ENCODE measurements around the gene ALOX12. TPM values are rescaled to one million over a fixed set of nuclear protein-coding genes. Genes with fewer than 3 reads are reported as not detected.
"Not testable (repeated sequence)": the region's sequence is repeated elsewhere in the genome, so short reads cannot be mapped to it uniquely, and the experiment has no call there.

Gene ALOX12, protein sequence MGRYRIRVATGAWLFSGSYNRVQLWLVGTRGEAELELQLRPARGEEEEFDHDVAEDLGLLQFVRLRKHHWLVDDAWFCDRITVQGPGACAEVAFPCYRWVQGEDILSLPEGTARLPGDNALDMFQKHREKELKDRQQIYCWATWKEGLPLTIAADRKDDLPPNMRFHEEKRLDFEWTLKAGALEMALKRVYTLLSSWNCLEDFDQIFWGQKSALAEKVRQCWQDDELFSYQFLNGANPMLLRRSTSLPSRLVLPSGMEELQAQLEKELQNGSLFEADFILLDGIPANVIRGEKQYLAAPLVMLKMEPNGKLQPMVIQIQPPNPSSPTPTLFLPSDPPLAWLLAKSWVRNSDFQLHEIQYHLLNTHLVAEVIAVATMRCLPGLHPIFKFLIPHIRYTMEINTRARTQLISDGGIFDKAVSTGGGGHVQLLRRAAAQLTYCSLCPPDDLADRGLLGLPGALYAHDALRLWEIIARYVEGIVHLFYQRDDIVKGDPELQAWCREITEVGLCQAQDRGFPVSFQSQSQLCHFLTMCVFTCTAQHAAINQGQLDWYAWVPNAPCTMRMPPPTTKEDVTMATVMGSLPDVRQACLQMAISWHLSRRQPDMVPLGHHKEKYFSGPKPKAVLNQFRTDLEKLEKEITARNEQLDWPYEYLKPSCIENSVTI
- not detected in 2 replicates for total RNA-seq (2014; rRNA removed; shearing (Covaris generic))

DNA sequence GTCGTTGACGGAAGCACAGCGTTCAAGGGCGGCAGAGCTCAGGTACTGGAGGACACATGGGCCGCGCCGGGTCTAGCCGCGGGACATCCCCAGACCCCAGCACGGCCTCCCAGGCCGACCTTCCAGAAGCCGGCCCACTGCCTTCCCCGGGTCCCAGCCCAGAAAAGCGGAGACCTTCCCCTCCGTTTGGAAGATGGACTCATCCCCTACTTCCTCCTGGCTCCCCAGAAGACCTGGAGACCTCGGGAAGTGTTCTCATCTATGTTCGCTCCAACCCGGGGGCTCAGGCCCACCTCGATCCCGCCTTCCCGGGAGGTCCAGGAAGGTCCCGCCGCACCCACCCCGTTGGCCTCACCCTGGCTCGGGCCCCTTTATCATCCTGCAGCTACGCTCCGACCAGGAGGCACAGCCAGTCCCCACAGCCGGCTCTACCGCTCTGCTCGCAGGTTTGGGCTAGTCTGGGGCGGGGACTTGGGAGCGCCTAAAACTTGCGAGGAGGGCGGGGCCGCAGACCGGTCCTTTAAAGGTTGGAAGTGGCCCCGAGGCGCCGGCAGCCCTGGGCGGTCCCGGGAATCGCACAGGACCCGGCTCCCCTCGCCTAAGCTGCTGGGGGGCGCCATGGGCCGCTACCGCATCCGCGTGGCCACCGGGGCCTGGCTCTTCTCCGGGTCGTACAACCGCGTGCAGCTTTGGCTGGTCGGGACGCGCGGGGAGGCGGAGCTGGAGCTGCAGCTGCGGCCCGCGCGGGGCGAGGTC is at the start of gene ALOX12:
Gene ALOX12 (plus strand): TSS at position 550 of the 756 bp plus-strand sequence. CDS start 69 bp downstream, at position 619.
- DNase-seq (ENCODE audit: low read depth), result no peak

DNA sequence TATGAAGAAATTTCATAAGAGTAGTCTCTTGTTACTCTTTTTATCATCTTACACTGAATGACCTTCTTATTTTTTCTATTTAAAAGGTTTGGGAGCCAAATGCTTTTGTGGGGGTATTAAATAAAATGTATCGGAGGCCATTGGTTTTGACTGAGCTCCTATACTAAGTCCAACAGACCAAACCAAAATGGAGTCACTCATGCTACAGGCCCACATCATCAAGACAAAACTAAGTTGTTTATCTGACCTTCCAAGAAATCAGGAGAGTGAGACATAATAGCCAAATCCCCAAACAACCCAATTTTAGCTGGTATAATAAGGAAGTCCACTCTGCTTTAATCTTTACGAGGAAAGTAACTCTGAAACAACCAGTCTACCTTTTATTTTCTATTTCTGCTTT is 48.1 kb upstream of the ALOX12 start:
- DNase-seq (ENCODE audit: low read depth), result no peak

DNA sequence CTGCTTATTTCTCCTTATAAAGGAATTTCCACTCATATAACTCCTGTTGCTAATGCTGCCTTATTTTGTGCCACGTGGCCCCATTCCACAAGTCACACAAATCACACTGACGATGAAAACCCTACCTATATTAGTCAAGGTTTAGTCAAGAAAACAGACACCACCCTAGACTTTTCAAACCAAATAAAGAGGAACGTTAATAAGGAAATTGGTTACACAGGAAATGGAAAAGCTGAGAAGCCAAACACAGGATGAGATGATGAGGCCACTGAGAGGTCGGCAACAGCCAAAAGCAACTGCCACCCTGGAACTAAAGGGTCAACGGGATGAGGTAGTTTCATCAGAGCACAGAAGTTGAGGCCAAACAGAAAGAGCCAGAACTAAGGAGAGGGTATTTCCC is 47.3 kb upstream of the ALOX12 start:
- no peak for DNase-seq (ENCODE audit: low read depth)

DNA sequence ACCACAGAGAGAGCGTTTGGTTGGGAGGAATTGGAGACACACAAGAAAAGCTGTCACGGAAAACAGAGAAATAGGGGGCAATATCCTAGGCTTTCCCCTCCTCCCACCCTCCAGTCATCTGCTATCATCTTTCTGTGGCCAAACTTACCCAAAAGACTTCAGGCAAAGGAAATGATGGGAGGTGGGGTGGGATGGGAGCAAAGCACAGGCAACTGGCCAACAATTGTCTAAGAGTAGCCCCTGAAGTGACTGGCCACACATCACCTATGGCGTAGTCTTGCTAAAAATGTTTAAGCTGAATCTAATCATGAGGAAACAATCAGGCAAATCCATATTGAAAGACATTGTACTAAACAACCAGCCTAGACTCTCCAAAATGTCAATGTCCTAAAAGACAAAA is 46.9 kb upstream of the ALOX12 start:
- DNase-seq (ENCODE audit: low read depth), result no peak

DNA sequence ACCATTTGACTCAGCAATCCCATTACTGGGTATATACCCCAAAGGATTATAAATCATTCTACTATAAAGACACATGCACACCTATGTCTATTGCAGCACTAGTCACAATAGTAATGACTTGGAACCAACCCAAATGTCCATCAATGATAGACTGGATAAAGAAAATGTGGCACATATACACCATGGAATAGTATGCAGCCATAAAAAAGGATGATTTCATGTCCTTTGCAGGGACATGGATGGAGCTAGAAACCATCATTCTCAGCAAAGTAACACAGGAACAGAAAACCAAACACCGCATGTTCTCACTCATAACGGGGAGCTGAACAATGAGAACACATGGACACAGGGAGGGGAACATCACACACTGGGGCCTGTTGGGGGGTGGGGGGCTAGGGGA is 44.9 kb upstream of the ALOX12 start:
- DNase-seq (ENCODE audit: low read depth), result not testable (repeated sequence)

DNA sequence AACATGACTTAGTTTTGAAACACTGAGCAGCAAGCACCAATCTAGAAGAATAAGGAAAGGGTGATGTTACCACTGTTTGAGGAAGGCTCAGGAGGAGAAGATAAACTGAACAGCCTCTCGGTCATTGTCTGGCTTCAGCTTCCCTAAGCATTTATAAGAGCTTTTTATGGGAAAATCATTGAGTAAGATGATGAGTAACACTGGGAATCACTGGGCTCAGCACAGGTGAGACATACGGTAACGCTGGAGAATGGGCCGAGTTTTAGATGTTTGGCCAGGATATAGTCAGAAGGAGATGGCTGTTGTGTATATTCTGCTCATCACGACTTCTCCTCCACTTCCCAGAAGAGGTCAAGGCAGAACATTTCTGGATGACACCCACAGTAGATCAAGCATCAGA is 42.2 kb upstream of the ALOX12 start:
- no peak for DNase-seq (ENCODE audit: low read depth)

DNA sequence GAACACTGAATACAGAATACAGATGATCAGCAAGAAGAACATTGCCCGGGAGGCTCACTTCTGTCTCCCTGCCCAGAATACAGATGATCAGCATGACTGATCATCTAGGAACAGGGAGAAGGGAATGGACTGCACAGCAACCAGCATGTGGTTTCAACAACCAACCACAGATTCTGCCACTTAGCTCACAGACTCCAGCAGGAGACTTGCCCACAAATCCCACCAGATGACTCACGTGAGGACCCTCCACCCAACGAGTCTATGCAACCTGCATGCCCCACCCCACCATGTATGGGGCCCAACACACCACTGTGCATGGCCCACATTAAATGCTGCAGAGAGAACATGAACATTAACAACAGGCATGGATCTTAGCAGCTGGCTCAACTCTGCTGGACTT is 36.1 kb upstream of the ALOX12 start:
- DNase-seq (ENCODE audit: low read depth), result no peak

DNA sequence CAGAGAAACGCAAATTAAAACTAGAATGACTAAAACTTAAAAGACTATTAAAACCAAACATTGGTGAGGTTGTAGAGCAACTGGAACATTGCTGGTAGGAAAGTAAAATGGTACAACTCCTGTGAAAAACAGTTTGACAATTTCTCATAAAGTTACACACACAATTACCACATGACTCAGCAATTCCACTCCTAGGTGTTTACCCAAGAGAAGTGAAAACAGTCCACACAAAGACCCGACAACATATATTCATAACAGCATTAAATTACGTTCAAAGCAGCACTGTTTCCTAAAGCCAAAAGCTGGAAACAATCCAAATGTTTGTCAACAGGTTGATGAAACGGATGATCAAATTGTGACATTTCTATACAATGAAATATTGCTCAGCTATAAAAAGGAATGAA is 26.5 kb upstream of the ALOX12 start:
- no peak for DNase-seq (ENCODE audit: low read depth)

DNA sequence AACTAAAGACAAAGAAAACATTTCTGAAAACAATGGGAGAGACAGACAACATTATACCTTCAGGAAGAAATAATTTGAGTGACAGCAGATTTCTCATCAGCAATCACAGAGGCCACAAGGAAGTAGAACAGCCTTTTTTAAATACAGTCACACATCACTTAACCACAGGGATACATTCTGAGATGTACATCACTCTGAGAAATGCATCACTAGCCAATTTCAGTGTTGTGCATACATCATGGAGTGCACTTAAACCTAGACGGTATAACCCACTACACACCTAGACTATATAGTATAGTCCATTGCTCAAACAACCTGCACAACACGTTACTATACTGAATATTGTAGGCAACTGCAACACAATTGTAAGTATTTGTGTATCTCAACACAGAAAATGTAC is 24.9 kb upstream of the ALOX12 start:
- no peak for DNase-seq (ENCODE audit: low read depth)

DNA sequence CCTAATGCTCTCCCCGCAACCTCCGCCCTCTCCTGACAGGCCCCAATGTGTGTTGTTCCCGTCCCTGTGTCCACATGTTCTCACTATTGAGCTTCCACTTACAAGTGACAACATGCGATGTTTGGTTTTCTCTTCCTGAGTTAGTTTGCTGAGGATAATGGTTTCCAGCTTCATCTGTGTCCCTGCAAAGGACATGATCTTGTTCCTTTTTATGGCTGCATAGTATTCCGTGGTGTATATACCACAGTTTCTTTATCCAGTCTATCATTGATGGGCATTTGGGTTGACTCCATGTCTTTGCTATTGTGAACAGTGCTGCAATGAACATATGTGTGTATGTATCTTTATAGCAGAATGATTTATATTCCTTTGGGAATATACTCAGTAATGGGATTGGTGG is 16.4 kb upstream of the ALOX12 start:
- DNase-seq (ENCODE audit: low read depth), result not testable (repeated sequence)

DNA sequence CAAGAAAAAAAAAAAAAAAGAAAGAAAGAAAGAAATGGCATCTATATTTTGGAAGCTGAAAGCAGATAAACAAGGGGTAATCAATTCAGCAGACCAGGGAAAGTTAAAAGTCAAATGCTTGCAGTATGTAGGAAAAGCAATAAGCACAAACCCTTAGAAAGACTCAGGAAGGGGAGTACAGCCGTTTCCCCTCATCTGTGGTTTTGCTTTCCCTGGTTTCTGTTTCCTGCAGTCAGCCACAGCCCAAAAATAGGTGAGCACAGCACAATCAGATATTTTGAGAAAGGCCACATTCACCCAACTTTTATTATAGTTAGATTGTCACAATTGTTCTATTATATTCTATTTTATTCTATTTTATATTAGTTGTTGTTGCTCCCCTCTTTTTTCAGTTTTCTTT is 14.4 kb upstream of the ALOX12 start:
- DNase-seq (ENCODE audit: low read depth), result no peak

DNA sequence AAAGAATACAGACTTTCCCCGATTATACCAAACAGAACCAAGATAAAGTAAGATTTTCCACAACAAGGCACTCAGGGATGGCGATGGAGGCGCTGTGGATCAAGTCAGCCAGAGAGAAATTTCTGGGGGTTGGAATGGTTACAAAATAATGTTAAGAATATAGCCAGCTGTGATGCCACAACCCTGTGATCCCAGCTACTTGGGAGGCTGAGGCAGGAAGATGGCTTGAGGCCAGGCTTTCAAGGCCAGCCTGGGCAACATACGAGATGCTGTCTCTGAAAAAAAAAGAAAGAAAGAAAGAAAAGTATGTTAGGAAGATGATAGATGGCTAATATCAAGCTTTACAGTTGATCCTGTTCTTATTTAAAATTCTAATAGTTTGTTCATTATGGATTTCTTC is 10.6 kb upstream of the ALOX12 start:
- DNase-seq (ENCODE audit: low read depth), result no peak

DNA sequence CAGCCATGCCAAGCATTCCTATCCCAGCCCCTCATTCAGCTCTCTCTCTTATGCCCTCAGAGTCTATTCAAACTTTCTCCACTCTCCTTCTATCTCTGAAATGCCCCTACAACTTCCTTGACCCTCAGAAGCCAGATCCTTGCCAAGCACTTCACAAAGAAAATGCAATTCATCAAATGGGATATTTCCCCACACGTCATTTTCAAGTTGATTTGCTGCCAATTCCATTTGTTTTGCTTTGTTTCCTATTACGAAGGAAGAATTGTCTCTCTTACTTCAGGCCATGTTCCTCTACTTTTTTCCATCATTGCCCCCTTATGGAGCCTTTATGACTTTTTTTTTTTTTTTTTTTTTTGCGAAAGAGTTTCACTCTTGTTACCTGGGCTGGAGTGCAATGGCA is 9.2 kb upstream of the ALOX12 start:
- no peak for DNase-seq (ENCODE audit: low read depth)

DNA sequence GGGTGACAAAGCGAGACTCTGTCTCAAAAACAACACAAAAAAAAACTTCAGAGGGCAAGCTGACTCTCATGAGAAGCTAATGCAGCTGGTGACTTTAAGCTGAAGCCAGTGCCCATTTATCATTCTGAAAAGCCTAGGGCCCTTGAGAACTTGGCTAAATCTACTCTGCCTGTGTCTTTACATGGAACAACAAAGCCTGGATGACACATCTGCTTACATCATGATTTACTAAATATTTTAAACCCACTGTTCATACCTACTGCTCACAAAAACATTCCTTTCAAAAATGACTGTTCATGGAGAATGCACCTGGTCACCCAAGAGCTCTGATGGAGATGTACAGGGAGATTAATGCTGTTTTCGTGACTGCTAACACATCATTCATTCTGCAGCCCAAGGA is 6.1 kb upstream of the ALOX12 start:
- no peak for DNase-seq (ENCODE audit: low read depth)

DNA sequence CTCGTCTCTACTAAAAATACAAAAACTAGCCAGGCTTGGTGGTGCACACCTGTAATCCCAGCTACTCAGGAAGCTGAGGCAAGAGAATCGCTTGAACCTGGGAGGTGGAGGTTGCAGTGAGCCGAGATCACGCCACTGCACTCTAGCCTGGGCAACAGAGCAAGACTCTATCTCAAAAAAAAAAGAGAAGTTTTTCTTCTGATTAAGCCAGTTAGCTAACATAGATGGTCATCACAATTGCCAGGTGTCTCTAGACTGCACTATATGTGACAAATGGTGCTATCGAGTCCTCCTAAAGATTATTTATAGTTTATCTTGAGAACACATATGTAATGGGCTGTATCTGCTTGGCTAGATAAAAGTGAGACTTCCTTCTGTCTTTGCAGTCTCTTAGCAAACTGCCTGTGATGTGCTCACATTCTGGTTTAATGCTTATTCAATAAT is 2.2 kb upstream of the ALOX12 start:
- DNase-seq (ENCODE audit: low read depth), result not testable (repeated sequence)

DNA sequence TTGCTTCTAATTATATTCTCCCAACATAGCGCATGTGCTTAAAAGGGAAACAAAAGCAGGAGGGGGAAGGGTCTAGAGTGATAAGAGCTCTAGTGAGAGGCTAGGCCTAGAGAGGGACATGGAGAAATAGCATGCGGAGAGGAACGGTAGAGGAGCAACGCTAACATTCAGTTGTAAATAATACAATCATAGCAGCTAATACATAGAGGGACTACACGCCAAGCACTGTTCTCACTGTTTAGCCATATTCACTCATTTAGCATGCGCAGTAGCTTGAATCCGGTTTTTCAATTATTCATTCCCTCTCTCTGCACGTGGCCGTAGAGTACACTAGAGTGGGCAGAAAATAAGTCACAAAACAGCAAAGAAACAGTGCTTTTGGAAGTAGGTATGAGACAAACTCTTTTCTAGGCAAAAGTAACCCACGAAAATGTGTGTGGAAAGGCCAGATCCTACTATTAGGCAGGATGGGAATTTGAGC is 1.7 kb upstream of the ALOX12 start:
- no peak for DNase-seq (ENCODE audit: low read depth)

DNA sequence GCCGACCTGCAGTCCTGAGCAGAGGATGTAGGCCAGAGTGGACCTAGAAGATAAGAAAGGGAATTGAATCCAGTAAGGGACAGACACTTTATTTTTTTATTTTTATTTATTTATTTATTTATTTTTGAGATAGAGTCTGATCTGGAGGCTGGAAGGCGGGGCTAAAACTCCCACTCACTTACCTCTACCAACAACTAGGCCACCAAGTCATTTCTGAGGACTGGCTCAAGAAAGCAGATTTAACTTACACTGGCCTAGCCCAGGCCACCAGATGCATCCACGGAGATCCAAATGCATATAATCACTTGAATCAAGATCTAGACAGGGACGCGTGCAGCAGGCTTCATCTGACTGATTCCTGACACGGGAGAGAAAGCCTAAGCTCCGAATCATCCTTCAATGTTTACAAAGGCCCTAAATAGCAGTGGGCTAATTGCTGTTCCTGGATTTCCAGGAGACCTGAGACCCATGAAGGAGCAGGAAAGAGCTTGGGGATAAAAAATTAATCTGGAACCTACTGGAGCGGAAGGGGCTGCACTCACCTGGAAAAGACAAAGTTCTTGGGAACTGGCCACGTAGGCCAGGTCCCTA is 1.1 kb upstream of the ALOX12 start:
- no peak for DNase-seq (ENCODE audit: low read depth)

DNA sequence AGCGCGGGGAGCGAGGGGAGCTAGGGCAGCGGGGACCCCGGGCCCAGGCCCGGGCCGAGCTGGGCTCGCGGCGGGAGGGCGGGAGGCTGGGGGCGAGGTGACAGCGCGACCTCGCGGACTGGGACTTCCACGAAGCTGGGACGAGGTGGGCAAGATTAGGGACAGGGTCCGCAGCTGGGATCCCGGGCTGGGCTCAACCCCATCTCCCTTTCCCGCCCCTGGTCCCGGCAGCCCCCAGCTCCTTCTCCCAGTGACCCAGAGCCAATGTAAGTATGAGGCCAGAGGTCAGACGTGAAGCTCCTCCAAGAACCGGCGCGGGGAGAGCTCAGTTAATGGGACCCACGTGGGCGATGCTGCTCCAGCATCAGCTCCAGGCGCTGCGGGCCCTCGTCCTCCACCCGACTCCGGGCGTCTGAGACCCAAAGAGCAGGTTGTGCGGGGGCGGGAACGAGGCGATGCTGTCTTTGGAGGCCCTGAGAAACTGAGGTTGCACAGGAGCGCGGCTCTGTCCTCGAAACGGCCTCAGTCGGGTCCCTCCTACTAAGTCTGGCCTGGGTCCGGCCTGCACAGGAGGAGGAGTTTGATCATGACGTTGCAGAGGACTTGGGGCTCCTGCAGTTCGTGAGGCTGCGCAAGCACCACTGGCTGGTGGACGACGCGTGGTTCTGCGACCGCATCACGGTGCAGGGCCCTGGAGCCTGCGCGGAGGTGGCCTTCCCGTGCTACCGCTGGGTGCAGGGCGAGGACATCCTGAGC is 585 bp downstream of the ALOX12 start:
- DNase-seq (ENCODE audit: low read depth), result no peak

DNA sequence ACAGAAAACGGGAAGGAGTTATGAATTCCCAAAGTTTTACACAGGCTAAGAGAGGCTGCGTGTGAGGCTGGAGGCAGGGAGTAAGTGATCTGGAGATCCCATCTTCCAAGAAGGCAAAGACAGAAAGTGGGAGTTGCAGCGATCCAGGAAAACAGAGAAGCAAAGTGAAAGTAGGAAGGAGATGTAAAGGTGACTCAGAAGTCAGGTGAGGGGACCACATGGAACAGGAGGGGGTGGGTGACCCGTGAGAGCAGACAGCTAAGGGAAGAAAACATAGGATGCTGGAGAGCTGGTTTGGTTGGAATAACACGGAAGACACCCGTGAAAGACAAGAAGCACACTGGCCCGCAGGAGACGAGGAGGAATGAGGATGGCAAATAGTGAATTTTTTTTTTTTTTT is 1.3 kb downstream of the ALOX12 start:
- DNase-seq (ENCODE audit: low read depth), result no peak

DNA sequence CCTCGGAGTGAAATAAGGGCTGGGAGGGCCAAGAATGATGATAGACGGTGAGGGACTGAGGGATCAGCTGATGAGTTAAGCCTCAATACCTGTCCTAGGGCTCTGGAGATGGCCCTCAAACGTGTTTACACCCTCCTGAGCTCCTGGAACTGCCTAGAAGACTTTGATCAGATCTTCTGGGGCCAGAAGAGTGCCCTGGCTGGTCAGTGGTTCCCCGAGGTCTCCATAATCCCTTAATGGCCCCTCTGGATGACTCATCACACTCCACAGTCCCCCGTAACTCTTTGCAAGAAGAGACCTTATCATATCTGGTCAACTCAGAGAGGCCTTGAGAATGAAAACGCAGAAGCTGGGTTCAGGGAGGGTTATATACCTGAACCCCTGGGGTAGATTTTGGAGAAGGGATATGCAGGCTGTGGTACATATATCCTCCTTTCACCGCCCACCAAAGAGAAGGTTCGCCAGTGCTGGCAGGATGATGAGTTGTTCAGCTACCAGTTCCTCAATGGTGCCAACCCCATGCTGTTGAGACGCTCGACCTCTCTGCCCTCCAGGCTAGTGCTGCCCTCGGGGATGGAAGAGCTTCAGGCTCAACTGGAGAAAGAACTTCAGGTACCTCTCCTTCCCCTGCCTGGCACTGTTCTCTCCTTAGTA is 3.1 kb downstream of the ALOX12 start:
- DNase-seq (ENCODE audit: low read depth), result no peak
